Measurements from ENCODE around the gene ENTREP1.

ENTREP1 gene

DNA sequence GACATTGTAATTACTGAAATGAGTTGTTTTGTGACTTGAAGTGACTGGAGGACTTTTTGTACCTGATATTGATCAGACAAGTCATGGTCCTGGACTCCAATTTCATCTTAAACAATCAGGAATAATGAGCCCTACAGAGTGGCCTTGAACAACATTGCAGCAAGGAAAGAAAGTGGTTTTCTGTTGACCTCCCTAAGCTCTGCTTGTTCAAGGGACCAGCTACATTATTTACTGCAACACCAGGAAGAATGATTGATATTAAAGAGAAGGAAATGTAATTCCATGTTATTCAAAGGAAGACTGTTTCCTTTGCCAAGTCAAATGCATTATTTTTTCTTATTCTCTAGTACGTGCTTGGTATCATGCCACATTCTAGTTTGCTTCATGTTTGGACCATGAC lies 22.6 kb downstream of the ENTREP1 start:
- H3K36me3 ChIP-seq (ENCODE audit: control insufficient read depth, low read length): no peaks in the 10 kb centered on the region
- H3K9me3 ChIP-seq (ENCODE audit: control insufficient read depth, insufficient read depth, low read length): no peaks in the 10 kb centered on the region
- H3F3A ChIP-seq (ENCODE audit: control insufficient read depth, insufficient read depth): no peaks in the 10 kb centered on the region
- H3K27ac ChIP-seq (ENCODE audit: low read depth, low read length): no peak overlapping the region
- TF ChIP-seq, protein P1, sequence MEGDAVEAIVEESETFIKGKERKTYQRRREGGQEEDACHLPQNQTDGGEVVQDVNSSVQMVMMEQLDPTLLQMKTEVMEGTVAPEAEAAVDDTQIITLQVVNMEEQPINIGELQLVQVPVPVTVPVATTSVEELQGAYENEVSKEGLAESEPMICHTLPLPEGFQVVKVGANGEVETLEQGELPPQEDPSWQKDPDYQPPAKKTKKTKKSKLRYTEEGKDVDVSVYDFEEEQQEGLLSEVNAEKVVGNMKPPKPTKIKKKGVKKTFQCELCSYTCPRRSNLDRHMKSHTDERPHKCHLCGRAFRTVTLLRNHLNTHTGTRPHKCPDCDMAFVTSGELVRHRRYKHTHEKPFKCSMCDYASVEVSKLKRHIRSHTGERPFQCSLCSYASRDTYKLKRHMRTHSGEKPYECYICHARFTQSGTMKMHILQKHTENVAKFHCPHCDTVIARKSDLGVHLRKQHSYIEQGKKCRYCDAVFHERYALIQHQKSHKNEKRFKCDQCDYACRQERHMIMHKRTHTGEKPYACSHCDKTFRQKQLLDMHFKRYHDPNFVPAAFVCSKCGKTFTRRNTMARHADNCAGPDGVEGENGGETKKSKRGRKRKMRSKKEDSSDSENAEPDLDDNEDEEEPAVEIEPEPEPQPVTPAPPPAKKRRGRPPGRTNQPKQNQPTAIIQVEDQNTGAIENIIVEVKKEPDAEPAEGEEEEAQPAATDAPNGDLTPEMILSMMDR (IDR thresholded peaks at IDR 0.05; ENCODE audit: low read depth, low read length, poor library complexity, severe bottlenecking): no peak
- no peak for TF ChIP-seq EZH2phosphoT487 (IDR thresholded peaks at IDR 0.05; ENCODE audit: borderline replicate concordance, low read length)
- no peak overlapping the region for H3K4me3 ChIP-seq (ENCODE audit: low read length)
- no peaks in the 10 kb centered on the region for H4K20me1 ChIP-seq (ENCODE audit: control insufficient read depth, insufficient read depth, low read depth, low read length)
- no peaks in the 10 kb centered on the region for H3K79me2 ChIP-seq (ENCODE audit: control insufficient read depth, low read length)
- no peak overlapping the region for H3K4me2 ChIP-seq (ENCODE audit: low read length)
- peaks cover 10% of the 10 kb centered on the region; the same call in 1 of the 2 replicates for H3K27me3 ChIP-seq (ENCODE audit: control insufficient read depth, low read length)
- H3K4me1 ChIP-seq (ENCODE audit: control insufficient read depth, low read length): no peaks in the 10 kb centered on the region
- H3K9me2 ChIP-seq (replicated peaks; ENCODE audit: control insufficient read depth, low read length): no peaks in the 10 kb centered on the region

- H3K9me2 ChIP-seq (replicated peaks; ENCODE audit: control insufficient read depth, low read length): no peaks in the 10 kb centered on the region
- H3K4me2 ChIP-seq (ENCODE audit: low read length): no peak overlapping the region
- H3K27me3 ChIP-seq (ENCODE audit: control insufficient read depth, low read length): 0 out of 2 replicates have a peak, but pooled peaks cover 2% of the 10 kb centered on the region
- TF ChIP-seq, protein P1 (IDR thresholded peaks at IDR 0.05; ENCODE audit: low read depth, low read length, poor library complexity, severe bottlenecking): no peak
- TF ChIP-seq EZH2phosphoT487 (IDR thresholded peaks at IDR 0.05; ENCODE audit: borderline replicate concordance, low read length): no peak
- H3K79me2 ChIP-seq (ENCODE audit: control insufficient read depth, low read length): no peaks in the 10 kb centered on the region
- no peaks in the 10 kb centered on the region for H3K36me3 ChIP-seq (ENCODE audit: control insufficient read depth, low read length)
- no peak overlapping the region for H3K4me3 ChIP-seq (ENCODE audit: low read length)
- no peak overlapping the region for H3K27ac ChIP-seq (ENCODE audit: low read depth, low read length)
- no peaks in the 10 kb centered on the region for H3K4me1 ChIP-seq (ENCODE audit: control insufficient read depth, low read length)
- no peaks in the 10 kb centered on the region for H4K20me1 ChIP-seq (ENCODE audit: control insufficient read depth, insufficient read depth, low read depth, low read length)
- no peaks in the 10 kb centered on the region for H3K9me3 ChIP-seq (ENCODE audit: control insufficient read depth, insufficient read depth, low read length)
- no peaks in the 10 kb centered on the region for H3F3A ChIP-seq (ENCODE audit: control insufficient read depth, insufficient read depth)
Measured at GRCh38 chr9:69351227-69351626, 26.2 kb downstream of the ENTREP1 start.

DNA sequence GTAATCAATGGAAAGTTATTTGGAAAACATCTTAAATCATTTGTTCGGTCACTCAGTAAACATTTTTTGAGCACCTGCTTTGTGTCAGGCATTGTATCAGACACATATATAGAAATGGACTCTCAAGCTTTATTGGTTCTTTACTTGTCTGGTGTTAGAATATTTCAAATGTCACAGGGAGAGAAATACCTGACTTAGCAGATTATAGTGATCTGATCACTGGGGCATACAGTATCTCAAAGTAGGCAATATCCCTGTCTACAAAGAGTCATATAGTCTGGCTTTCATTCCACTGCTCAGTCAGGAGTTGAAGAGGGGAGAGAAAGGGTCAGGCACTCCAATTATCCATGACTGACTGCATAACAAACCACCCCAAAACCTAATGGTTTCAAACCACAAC lies 30.2 kb downstream of the ENTREP1 start:
- no peaks in the 10 kb centered on the region for H3K79me2 ChIP-seq (ENCODE audit: control insufficient read depth, low read length)
- H3F3A ChIP-seq (ENCODE audit: control insufficient read depth, insufficient read depth): no peaks in the 10 kb centered on the region
- no peaks in the 10 kb centered on the region for H4K20me1 ChIP-seq (ENCODE audit: control insufficient read depth, insufficient read depth, low read depth, low read length)
- H3K4me2 ChIP-seq (ENCODE audit: low read length): no peak overlapping the region
- no peaks in the 10 kb centered on the region for H3K36me3 ChIP-seq (ENCODE audit: control insufficient read depth, low read length)
- no peaks in the 10 kb centered on the region for H3K4me1 ChIP-seq (ENCODE audit: control insufficient read depth, low read length)
- H3K27me3 ChIP-seq (ENCODE audit: control insufficient read depth, low read length): no peaks in the 10 kb centered on the region
- no peaks in the 10 kb centered on the region for H3K9me3 ChIP-seq (ENCODE audit: control insufficient read depth, insufficient read depth, low read length)
- no peaks in the 10 kb centered on the region for H3K9me2 ChIP-seq (replicated peaks; ENCODE audit: control insufficient read depth, low read length)
- TF ChIP-seq, protein P1 (IDR thresholded peaks at IDR 0.05; ENCODE audit: low read depth, low read length, poor library complexity, severe bottlenecking): no peak
- no peak for TF ChIP-seq EZH2phosphoT487 (IDR thresholded peaks at IDR 0.05; ENCODE audit: borderline replicate concordance, low read length)
- no peak overlapping the region for H3K4me3 ChIP-seq (ENCODE audit: low read length)
- H3K27ac ChIP-seq (ENCODE audit: low read depth, low read length): no peak overlapping the region
